WERI-Rb-1 (cell line): ENCODE data around the gene CPSF3.
A peak's percentile ranks its signal among the peaks of the same experiment; 100 is the strongest.

Source experiments
- DNase-seq: peaks from one replicate; pipeline ENCODE4 v3.0.0-alpha.2; 2020
- H3K27ac ChIP-seq: fragments of 250-450 bp; sonication (Bioruptor Pico); 2 replicates; pipeline ENCODE4 v1.5.1; 2020; ENCODE audit warnings: mild to moderate bottlenecking, moderate library complexity
- H3K27me3 ChIP-seq: fragments of 250-450 bp; sonication (Bioruptor Pico); 2 replicates; pipeline ENCODE4 v1.5.1; 2021; ENCODE audit warnings: mild to moderate bottlenecking, low read depth, moderate library complexity; ENCODE audit not compliant: insufficient read depth, severe bottlenecking
- H3K36me3 ChIP-seq: fragments of 250-450 bp; sonication (Bioruptor Pico); 2 replicates; pipeline ENCODE4 v1.5.1; 2020; ENCODE audit warnings: mild to moderate bottlenecking, moderate library complexity
- H3K4me3 ChIP-seq: 2 replicates; pipeline ENCODE4 v1.5.1; 2011; ENCODE audit warnings: low read depth, mild to moderate bottlenecking, control low read depth, low read length
- H3K9me3 ChIP-seq: fragments of 250-450 bp; sonication (Bioruptor Pico); 2 replicates; pipeline ENCODE4 v1.5.1; 2021; ENCODE audit warnings: mild to moderate bottlenecking, moderate library complexity; ENCODE audit not compliant: severe bottlenecking
- CTCF ChIP-seq: IDR thresholded peaks from 2 replicates; pipeline ENCODE4 v1.5.1; 2011; ENCODE audit warnings: low read depth, mild to moderate bottlenecking, control low read depth, inconsistent platforms, low read length

The CPSF3 gene

GRCh38 chr2:9404451-9404850 lies 19.0 kb upstream of the CPSF3 start:
- no peaks in the 10 kb centered on the region for H3K9me3 ChIP-seq
- no peak for DNase-seq
- H3K27ac ChIP-seq: no peak overlapping the region
- peaks cover 28% of the 10 kb centered on the region for H3K36me3 ChIP-seq
- no peak for TF ChIP-seq CTCF
- H3K27me3 ChIP-seq: no peaks in the 10 kb centered on the region
- no peak overlapping the region for H3K4me3 ChIP-seq

GRCh38 chr2:9405636-9406035 lies 17.8 kb upstream of the CPSF3 start:
- Histone ChIP-seq H3K36me3 (peaks cover 36% of the 10 kb centered on the region), H3K9me3 (no peaks in the 10 kb centered on the region), H3K27ac (no peak overlapping the region), H3K4me3 (no peak overlapping the region), H3K27me3 (no peaks in the 10 kb centered on the region)
- no peak for DNase-seq
- TF ChIP-seq CTCF: no peak

- Histone ChIP-seq H3K36me3 (peaks cover 44% of the 10 kb centered on the region), H3K27ac (no peak overlapping the region; the same call in 1 of the 2 replicates), H3K27me3 (no peaks in the 10 kb centered on the region), H3K4me3 (no peak overlapping the region), H3K9me3 (no peaks in the 10 kb centered on the region)
- no peak for TF ChIP-seq CTCF
- no peak for DNase-seq
Measured at GRCh38 chr2:9406529-9407362, 16.7 kb upstream of the CPSF3 start.

- H3K27me3 ChIP-seq: no peaks in the 10 kb centered on the region
- TF ChIP-seq CTCF: no peak
- H3K9me3 ChIP-seq: no peaks in the 10 kb centered on the region
- peaks cover 44% of the 10 kb centered on the region for H3K36me3 ChIP-seq
- no peak overlapping the region; the same call in 1 of the 2 replicates for H3K27ac ChIP-seq
- no peak overlapping the region for H3K4me3 ChIP-seq
- DNase-seq: peak; percentile 34
Measured at GRCh38 chr2:9407363-9407811, 16.1 kb upstream of the CPSF3 start.

- peak; percentile 47 for DNase-seq
- Histone ChIP-seq H3K4me3 (no peak overlapping the region), H3K27me3 (no peaks in the 10 kb centered on the region), H3K9me3 (no peaks in the 10 kb centered on the region), H3K27ac (peak overlapping the region; percentile 1; the same call in 1 of the 2 replicates), H3K36me3 (peaks cover 37% of the 10 kb centered on the region)
- no peak for TF ChIP-seq CTCF
Measured at GRCh38 chr2:9408641-9409151, 14.8 kb upstream of the CPSF3 start.
